Vagina (tissue), 2 donors: ENCODE data around the gene LZTS2.

Experiments
- POLR2A ChIP-seq, 2 donors: fragments of 450-650 bp; IDR thresholded peaks; one replicate each; pipeline ENCODE4 v1.6.1; 2017; ENCODE audit warnings: antibody characterized with exemption in 2 of 2, mild to moderate bottlenecking in 2 of 2, moderate library complexity in 2 of 2
- TF ChIP-seq, protein P1 (sequence below), 3 experiments: fragments of 450-650 bp in 2 of 3; fragments of 200-600 bp in 1 of 3; sonication (generic) in 1 of 3; IDR thresholded peaks; one replicate each; pipeline ENCODE4 v1.5.1; 2017 to 2019; ENCODE audit warnings: antibody characterized with exemption in 3 of 3, mild to moderate bottlenecking in 2 of 3, moderate library complexity in 2 of 3

DNA sequence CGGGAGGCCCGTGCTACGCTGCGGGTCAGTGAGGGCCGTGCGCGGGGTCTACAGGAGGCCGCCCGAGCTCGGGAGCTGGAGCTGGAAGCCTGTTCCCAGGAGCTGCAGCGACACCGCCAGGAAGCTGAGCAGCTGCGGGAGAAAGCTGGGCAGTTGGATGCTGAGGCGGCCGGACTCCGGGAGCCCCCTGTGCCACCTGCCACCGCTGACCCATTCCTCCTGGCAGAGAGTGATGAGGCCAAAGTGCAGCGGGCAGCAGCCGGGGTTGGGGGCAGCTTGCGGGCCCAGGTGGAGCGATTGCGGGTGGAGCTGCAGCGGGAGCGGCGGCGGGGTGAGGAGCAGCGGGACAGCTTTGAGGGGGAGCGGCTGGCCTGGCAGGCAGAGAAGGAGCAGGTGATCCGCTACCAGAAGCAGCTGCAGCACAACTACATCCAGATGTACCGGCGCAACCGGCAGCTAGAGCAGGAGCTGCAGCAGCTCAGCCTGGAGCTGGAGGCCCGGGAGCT lies 7.0 kb downstream of the LZTS2 start:
- no peak for TF ChIP-seq POLR2A (IDR thresholded peaks at IDR 0.05)
- TF ChIP-seq, protein P1, sequence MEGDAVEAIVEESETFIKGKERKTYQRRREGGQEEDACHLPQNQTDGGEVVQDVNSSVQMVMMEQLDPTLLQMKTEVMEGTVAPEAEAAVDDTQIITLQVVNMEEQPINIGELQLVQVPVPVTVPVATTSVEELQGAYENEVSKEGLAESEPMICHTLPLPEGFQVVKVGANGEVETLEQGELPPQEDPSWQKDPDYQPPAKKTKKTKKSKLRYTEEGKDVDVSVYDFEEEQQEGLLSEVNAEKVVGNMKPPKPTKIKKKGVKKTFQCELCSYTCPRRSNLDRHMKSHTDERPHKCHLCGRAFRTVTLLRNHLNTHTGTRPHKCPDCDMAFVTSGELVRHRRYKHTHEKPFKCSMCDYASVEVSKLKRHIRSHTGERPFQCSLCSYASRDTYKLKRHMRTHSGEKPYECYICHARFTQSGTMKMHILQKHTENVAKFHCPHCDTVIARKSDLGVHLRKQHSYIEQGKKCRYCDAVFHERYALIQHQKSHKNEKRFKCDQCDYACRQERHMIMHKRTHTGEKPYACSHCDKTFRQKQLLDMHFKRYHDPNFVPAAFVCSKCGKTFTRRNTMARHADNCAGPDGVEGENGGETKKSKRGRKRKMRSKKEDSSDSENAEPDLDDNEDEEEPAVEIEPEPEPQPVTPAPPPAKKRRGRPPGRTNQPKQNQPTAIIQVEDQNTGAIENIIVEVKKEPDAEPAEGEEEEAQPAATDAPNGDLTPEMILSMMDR (IDR thresholded peaks at IDR 0.05): no peak
